ENCODE measurements around the gene EIF5AL1. TPM values are rescaled to one million over a fixed set of nuclear protein-coding genes. Genes with fewer than 3 reads are reported as not detected.

Gene EIF5AL1
- total and polyA plus RNA-seq, 2 of the 8 experiments (the other 6 are each of a cell fraction or from before 2014, with no cell fraction given): 1.7 to 2.2 TPM

DNA sequence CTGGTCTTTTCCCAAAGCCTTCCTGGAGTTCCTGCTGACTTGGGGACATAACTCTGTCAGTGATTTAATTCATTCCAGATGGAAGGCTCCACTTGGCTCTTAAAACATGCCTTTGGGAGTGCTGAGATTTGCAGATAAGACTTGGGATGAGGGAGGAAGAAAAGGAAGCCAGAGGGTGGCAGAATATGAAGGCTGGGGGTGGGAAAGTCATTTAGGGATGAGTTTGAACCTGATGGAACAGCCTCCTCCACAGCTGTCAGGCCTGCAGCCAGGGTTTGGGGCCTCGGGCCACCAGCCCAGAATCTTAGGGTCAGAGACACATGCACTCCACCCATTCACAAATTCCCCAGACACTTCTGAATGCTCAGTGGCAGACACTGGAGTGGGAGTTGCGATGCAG lies 28.4 kb upstream of the EIF5AL1 start:
- 0 out of 7 replicates have a peak, but pooled peaks cover 0 to 3% (median 0%) of the 10 kb centered on the region in 4 experiments for H3K4me1 ChIP-seq (replicated peaks in 1 of 4; ENCODE audit: control insufficient read depth in 3 of 4, insufficient read depth in 4 of 4, low read length in 3 of 4)
- H3K36me3 ChIP-seq (ENCODE audit: control insufficient read depth in 2 of 4, insufficient read depth in 4 of 4, low read length in 3 of 4): no peaks in the 10 kb centered on the region
- ChIA-PET POLR2A (ENCODE audit: partially characterized antibody) (no interaction called here), CTCF (ENCODE audit: partially characterized antibody) (interaction anchor here (1.2 to 10.0 kb wide), 4 partner anchors 14 to 110 kb away, joined by 3 to 101 read pairs (median 90); no protein-coding TSS in a partner anchor)
- H3K4ac ChIP-seq (replicated peaks; ENCODE audit: insufficient read length, low read depth, low read length): no peak overlapping the region
- no peak overlapping the region for H4K8ac ChIP-seq (ENCODE audit: extremely low read depth, insufficient read depth, low read length)
- H2BK120ac ChIP-seq (replicated peaks; ENCODE audit: low read depth, low read length): no peak overlapping the region
- H2AFZ ChIP-seq (ENCODE audit: low read length): no peak overlapping the region
- no peak overlapping the region for H3K4me2 ChIP-seq (ENCODE audit: insufficient read depth in 1 of 2, low read depth in 2 of 2, low read length in 2 of 2)
- DNase-seq (ENCODE audit: low read depth in 1 of 2, low spot score in 2 of 2) (no peak), FAIRE-seq (no peak)
- H4K20me1 ChIP-seq (replicated peaks in 1 of 2; ENCODE audit: control insufficient read depth in 1 of 2, insufficient read depth in 2 of 2, low read length in 2 of 2): no peaks in the 10 kb centered on the region
- no peak overlapping the region for H3K14ac ChIP-seq (ENCODE audit: insufficient read length)
- no peak overlapping the region for H3K9ac ChIP-seq (replicated peaks in 1 of 4; ENCODE audit: extremely low read depth in 1 of 4, low read depth in 3 of 4, low read length in 3 of 4)
- 93% methylated on average over 2 of the region's 2 CpGs; no CpG with 5 or more reads in 1 of the 2 experiments for WGBS, 2 experiments (ENCODE audit: extremely low coverage in 1 of 2, insufficient coverage in 1 of 2, insufficient read length in 1 of 2, insufficient replicate concordance in 2 of 2, low coverage in 1 of 2, low lambda C conversion rate in 2 of 2, missing lambda C conversion rate in 1 of 2)
- H2BK20ac ChIP-seq (ENCODE audit: low read length): no peak overlapping the region
- no peak overlapping the region for H4K5ac ChIP-seq (ENCODE audit: insufficient read length, low read depth, low read length)
- H2AK5ac ChIP-seq (ENCODE audit: low read depth, low read length): no peak overlapping the region
- no peak overlapping the region for H3K18ac ChIP-seq (ENCODE audit: extremely low read depth, low read length)
- H3K23ac ChIP-seq (ENCODE audit: insufficient read length): no peak overlapping the region
- no peak overlapping the region for H2BK5ac ChIP-seq (ENCODE audit: low read depth, low read length)
- no peak overlapping the region for H2BK15ac ChIP-seq (ENCODE audit: low read length)
- TF ChIP-seq SAP30 (IDR thresholded peaks at IDR 0.05; ENCODE audit: insufficient read depth, insufficient replicate concordance, low read length) (no peak), POLR2A (IDR thresholded peaks at IDR 0.05; ENCODE audit: control extremely low read depth in 1 of 2, low read depth in 2 of 2, low read length in 2 of 2) (no peak), CREB1 (IDR thresholded peaks at IDR 0.05) (no peak), TAF1 (IDR thresholded peaks at IDR 0.05; ENCODE audit: low read depth, low read length) (no peak), EP300 (IDR thresholded peaks at IDR 0.05; ENCODE audit: borderline replicate concordance in 1 of 2, low read depth in 2 of 2, low read length in 2 of 2) (no peak), JUN (IDR thresholded peaks at IDR 0.05; ENCODE audit: low read depth, low read length) (no peak)
- H3K4me3 ChIP-seq (ENCODE audit: extremely low read depth in 1 of 4, insufficient read depth in 2 of 4, low read depth in 3 of 4, low read length in 4 of 4): no peak overlapping the region
- H3K79me1 ChIP-seq (ENCODE audit: low read depth, low read length): no peaks in the 10 kb centered on the region
- H3K79me2 ChIP-seq (ENCODE audit: control insufficient read depth in 1 of 2, insufficient read depth in 2 of 2, low read length in 2 of 2): no peaks in the 10 kb centered on the region
- H3K27ac ChIP-seq (ENCODE audit: low read depth, low read length): no peak overlapping the region
- no peak overlapping the region for H2BK12ac ChIP-seq (ENCODE audit: low read depth, low read length)
- no peaks in the 10 kb centered on the region; the same call in 1 of the 2 replicates for H3K23me2 ChIP-seq (ENCODE audit: low read depth, low read length)
- no peaks in the 10 kb centered on the region; a peak in 1 of 4 replicates for H3K9me3 ChIP-seq (ENCODE audit: insufficient read depth in 2 of 2, low read depth in 1 of 2, low read length in 1 of 2)
- no peak overlapping the region for H4K91ac ChIP-seq (replicated peaks; ENCODE audit: insufficient read length, low read length)
- no peak overlapping the region for H3K56ac ChIP-seq (replicated peaks; ENCODE audit: insufficient read length, low read depth, low read length)
- H3K27me3 ChIP-seq (replicated peaks in 1 of 4; ENCODE audit: control insufficient read depth in 3 of 4, extremely low read depth in 1 of 4, insufficient read depth in 3 of 4, low read length in 3 of 4): peaks cover 0 to 6% (median 0%) of the 10 kb centered on the region in 4 experiments; a peak in 2 of 7 replicates
